HEK293T (cell line): ENCODE measurements around the gene MTARC2.

Source experiments
- CTCF ChIA-PET: fragments of 350-600 bp; formaldehyde crosslinking; extraction: SDS; loops from one replicate; lab custom pipeline; 2021; ENCODE audit warnings: antibody characterized with exemption, inconsistent platforms; lab: Yijun Ruan, JAX
- POLR2A ChIA-PET: fragments of 350-600 bp; formaldehyde crosslinking; extraction: SDS; loops from one replicate; lab custom pipeline; 2020; ENCODE audit warnings: antibody characterized with exemption, inconsistent platforms; lab: Yijun Ruan, JAX
- DNase-seq: peaks from one replicate; pipeline ENCODE4 v3.0.0; 2012; ENCODE audit warnings: mixed read lengths; ENCODE audit errors: extremely low spot score
- ARNT ChIP-seq: fragments of 450-650 bp; IDR thresholded peaks from 2 replicates; pipeline ENCODE4 v1.6.1; 2017; ENCODE audit warnings: mild to moderate bottlenecking
- BHLHE40 ChIP-seq: fragments of 450-650 bp; IDR thresholded peaks from 2 replicates; pipeline ENCODE4 v1.6.1; 2016; ENCODE audit warnings: mild to moderate bottlenecking, moderate library complexity, borderline replicate concordance
- CTBP1 ChIP-seq: fragments of 450-650 bp; IDR thresholded peaks from 2 replicates; pipeline ENCODE4 v1.6.1; 2016; ENCODE audit warnings: borderline replicate concordance
- ELF4 ChIP-seq: fragments of 450-650 bp; IDR thresholded peaks from 2 replicates; pipeline ENCODE4 v1.6.1; 2017; ENCODE audit warnings: antibody characterized with exemption
- FOXA1 ChIP-seq: fragments of 450-650 bp; IDR thresholded peaks from 2 replicates; pipeline ENCODE4 v1.6.1; 2016; ENCODE audit warnings: mild to moderate bottlenecking
- FOXK2 ChIP-seq: fragments of 450-650 bp; IDR thresholded peaks from 2 replicates; pipeline ENCODE4 v1.6.1; 2016; ENCODE audit warnings: mild to moderate bottlenecking
- FOXM1 ChIP-seq: fragments of 450-650 bp; IDR thresholded peaks from 2 replicates; pipeline ENCODE4 v1.6.1; 2017; ENCODE audit warnings: mild to moderate bottlenecking, borderline replicate concordance
- HDGF ChIP-seq: fragments of 450-650 bp; IDR thresholded peaks from 2 replicates; pipeline ENCODE4 v1.6.1; 2017; ENCODE audit warnings: antibody characterized with exemption, borderline replicate concordance
- L3MBTL2 ChIP-seq: fragments of 450-650 bp; conservative IDR thresholded peaks from 2 replicates; pipeline ENCODE4 v1.6.1; 2016; ENCODE audit warnings: mild to moderate bottlenecking
- LEF1 ChIP-seq: fragments of 450-650 bp; IDR thresholded peaks from 2 replicates; pipeline ENCODE4 v1.6.1; 2017; ENCODE audit warnings: mild to moderate bottlenecking, borderline replicate concordance
- NFRKB ChIP-seq: fragments of 450-650 bp; IDR thresholded peaks from 2 replicates; pipeline ENCODE4 v1.6.1; 2016; ENCODE audit warnings: mild to moderate bottlenecking, moderate library complexity
- SP1 ChIP-seq: fragments of 450-650 bp; IDR thresholded peaks from 2 replicates; pipeline ENCODE4 v1.6.1; 2017
- SUZ12 ChIP-seq: fragments of 450-650 bp; IDR thresholded peaks from 2 replicates; pipeline ENCODE4 v1.6.1; 2016; ENCODE audit warnings: mild to moderate bottlenecking
- TARDBP ChIP-seq: fragments of 450-650 bp; IDR thresholded peaks from 2 replicates; pipeline ENCODE4 v1.6.1; 2016
- ZNF384 ChIP-seq: fragments of 450-650 bp; IDR thresholded peaks from 2 replicates; pipeline ENCODE4 v1.6.1; 2016
- TF ChIP-seq, protein P1 (sequence below): fragments of 450-650 bp; IDR thresholded peaks from 2 replicates; pipeline ENCODE4 v1.6.1; 2016

Gene MTARC2

DNA sequence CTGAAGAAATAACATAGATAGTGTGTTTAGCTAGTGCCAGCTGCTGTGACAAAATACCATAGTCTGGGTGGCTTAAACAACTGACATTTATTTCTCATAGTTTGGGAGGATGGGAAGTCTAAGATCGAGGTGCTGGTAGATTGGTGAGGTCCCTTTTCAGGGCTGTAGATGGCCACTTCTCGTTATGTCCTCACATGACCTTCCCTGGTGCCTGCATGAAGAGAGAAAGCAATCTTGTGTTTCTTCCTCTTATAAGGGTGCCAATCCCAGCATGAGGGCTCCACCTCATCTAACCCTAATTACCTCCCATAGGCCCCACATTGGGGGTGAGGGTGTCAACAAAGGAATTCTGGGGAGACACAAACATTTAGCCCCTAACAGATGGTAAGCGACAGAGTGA, 9.3 kb downstream of the MTARC2 start:
- POLR2A ChIA-PET = interaction anchor here (1.5 kb wide), 1 partner anchor 9 kb away, joined by 5 read pairs; the partner anchor contains the start of gene MTARC2
- TF ChIP-seq LEF1 (no peak), NFRKB (no peak), FOXK2 (no peak), SP1 (no peak), L3MBTL2 (no peak), HDGF (no peak), TARDBP (no peak), FOXM1 (no peak), FOXA1 (no peak), ZNF384 (no peak), BHLHE40 (no peak), SUZ12 (no peak), CTBP1 (no peak), ARNT (no peak), ELF4 (no peak)
- TF ChIP-seq, protein P1, sequence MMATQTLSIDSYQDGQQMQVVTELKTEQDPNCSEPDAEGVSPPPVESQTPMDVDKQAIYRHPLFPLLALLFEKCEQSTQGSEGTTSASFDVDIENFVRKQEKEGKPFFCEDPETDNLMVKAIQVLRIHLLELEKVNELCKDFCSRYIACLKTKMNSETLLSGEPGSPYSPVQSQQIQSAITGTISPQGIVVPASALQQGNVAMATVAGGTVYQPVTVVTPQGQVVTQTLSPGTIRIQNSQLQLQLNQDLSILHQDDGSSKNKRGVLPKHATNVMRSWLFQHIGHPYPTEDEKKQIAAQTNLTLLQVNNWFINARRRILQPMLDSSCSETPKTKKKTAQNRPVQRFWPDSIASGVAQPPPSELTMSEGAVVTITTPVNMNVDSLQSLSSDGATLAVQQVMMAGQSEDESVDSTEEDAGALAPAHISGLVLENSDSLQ = no peak
- CTCF ChIA-PET = interaction anchor here (0.6 kb wide), 1 partner anchor 32 kb away, joined by 4 read pairs; no protein-coding TSS in a partner anchor
- no peak for DNase-seq

DNA sequence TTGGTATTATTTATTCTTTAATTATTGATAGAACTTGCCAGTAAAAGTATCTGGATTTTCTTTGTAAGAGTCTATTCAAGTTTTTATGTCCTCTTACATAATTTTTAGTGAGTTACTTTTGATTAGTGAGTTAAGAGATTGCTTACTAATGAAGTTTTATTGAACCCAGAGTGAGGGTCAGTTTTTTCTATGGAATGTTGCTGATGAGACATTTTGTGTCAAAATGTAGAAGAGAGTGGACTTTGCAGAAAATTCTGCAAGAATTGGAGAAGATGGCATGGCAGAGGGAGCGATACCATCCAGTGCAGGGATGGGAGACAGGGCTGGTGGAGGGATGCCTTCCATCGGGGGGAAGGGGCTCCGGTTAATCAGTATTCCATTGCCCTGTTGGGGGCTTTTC, 11.0 kb downstream of the MTARC2 start:
- ChIA-PET POLR2A (interaction anchor here (1.2 kb wide), 1 partner anchor 11 kb away, joined by 3 read pairs; the partner anchor contains the start of gene MTARC2), CTCF (interaction anchor here (0.8 kb wide), 1 partner anchor 17 kb away, joined by 3 read pairs; no protein-coding TSS in a partner anchor)
- DNase-seq = no peak
- TF ChIP-seq L3MBTL2 = no peak
- TF ChIP-seq TARDBP = no peak
- no peak for TF ChIP-seq FOXM1
- TF ChIP-seq SP1 = no peak
- no peak for TF ChIP-seq HDGF

DNA sequence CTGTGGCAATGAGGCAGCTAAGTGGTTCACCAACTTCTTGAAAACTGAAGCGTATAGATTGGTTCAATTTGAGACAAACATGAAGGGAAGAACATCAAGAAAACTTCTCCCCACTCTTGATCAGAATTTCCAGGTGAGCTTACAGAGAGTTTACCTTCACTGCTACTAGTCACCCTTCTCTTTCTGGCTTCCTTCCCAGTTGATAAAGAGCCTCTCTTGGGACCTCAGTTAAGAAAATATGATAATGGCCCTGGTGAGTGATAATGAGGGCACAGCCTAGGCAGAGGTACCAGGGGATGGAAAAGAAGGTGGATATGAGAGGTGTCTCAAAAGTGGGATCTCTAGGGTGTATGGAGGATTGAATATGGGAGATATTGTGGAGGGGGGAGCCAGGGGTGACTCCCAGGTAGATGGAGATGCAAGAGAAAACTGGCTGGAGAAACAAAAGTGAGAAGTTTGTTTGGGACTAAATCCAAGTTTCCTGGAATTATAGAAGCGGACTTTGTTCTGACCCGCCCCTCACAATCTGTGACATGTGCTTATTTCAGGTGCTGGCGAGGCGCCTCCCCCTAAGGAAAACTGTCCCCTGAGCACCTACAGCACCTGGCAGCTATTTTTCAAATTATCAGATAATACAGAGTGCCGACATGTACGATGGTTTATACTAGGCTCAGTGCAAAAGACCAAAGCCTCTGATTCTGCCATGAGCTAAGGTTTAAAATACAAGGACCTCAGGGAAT, 13.7 kb downstream of the MTARC2 start:
- TF ChIP-seq BHLHE40 (no peak), FOXK2 (no peak), ZNF384 (no peak), TARDBP (no peak), SUZ12 (no peak), ELF4 (no peak), LEF1 (no peak), HDGF (no peak)
- CTCF ChIA-PET = no interaction called here
- no peak for DNase-seq
- POLR2A ChIA-PET = interaction anchor here (3.5 kb wide), 1 partner anchor 13 kb away, joined by 20 read pairs; the partner anchor contains the start of gene MTARC2

DNA sequence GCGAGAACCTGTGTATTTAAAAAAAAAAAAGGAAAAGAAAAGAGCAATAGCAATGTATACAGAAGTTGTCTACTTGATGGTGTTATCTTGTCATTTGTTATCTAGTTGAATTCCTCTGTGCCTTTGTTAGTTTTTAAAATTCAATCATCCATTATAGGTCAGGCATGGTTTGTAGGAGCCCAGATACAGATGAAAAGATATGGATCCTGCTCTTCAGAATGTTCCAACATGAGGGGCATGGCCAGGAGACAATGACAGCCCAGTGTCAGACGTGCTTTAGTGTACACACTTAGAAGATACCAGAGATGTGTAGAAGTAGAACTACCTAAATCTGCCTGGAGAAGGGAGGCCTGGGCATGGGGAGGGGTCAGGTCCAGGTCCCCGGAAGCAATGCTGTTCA, 16.6 kb downstream of the MTARC2 start:
- ChIA-PET CTCF (no interaction called here), POLR2A (interaction anchor here (1.1 kb wide), 1 partner anchor 17 kb away, joined by 4 read pairs; the partner anchor contains the start of gene MTARC2)
- TF ChIP-seq SUZ12 = no peak
- no peak for TF ChIP-seq FOXA1
- TF ChIP-seq SP1 = no peak
- no peak for TF ChIP-seq NFRKB
- no peak for TF ChIP-seq L3MBTL2
- no peak for TF ChIP-seq FOXK2
- TF ChIP-seq, protein P1 = no peak
- no peak for TF ChIP-seq BHLHE40
- TF ChIP-seq ELF4 = no peak
- TF ChIP-seq LEF1 = no peak
- TF ChIP-seq ARNT = no peak
- no peak for TF ChIP-seq CTBP1
- no peak for TF ChIP-seq FOXM1
- no peak for DNase-seq

DNA sequence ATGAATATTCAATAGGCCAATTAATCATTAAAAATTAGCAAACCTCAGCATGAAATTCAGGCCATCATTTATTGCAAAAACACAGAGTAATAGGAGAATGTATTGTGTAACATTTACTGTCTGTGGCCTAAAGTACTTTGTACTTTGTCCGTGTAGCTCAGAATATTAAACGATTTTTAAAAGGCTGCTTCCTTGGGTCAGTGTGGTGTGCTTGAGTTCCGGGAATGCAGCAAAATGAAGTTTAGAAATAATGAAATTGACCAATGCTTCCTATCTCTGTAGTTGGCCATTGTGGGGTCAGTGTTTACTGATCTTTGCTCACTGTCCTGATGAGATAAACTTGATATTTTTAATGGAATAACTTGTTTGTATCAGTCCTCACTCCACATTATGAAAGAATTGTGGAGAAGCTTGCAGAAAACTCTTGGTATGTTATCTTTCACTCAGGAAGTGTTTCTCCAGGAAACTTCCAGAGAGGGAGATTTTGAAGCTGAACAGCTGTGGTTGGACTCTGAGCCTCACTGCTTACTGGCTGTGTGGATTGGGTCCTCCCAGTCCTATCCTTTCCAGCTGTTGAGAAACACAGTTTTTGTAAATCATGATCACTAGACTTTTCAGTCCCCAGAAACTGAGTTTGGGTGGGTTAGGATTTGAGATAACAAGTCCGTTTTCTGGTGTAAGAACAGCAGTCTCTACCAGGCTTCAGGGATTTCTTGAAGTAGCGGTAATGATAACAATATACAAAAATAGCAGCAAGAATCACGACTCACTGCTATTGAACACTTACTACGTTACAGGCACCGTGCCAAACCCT, 19.4 kb downstream of the MTARC2 start:
- ChIA-PET CTCF (no interaction called here), POLR2A (no interaction called here)
- no peak for DNase-seq
- no peak for TF ChIP-seq FOXK2
- no peak for TF ChIP-seq BHLHE40
- TF ChIP-seq TARDBP = no peak
- no peak for TF ChIP-seq LEF1
- no peak for TF ChIP-seq CTBP1
- no peak for TF ChIP-seq NFRKB
- TF ChIP-seq SP1 = no peak
- no peak for TF ChIP-seq ZNF384
- TF ChIP-seq ELF4 = no peak
- TF ChIP-seq, protein P1 = no peak
- no peak for TF ChIP-seq ARNT
- no peak for TF ChIP-seq SUZ12
- TF ChIP-seq FOXM1 = no peak
- TF ChIP-seq L3MBTL2 = no peak
- TF ChIP-seq HDGF = no peak
- TF ChIP-seq FOXA1 = no peak
